Loucy (cell line): ENCODE results near the gene GRID2.

Source experiments
- CTCF ChIP-seq: fragments of 200-600 bp; sonication (generic); conservative IDR thresholded peaks from 2 replicates; pipeline ENCODE4 v1.5.1; 2014; ENCODE audit warnings: mild to moderate bottlenecking, antibody characterized with exemption, low read length
- EZH2phosphoT487 ChIP-seq: fragments of 200-600 bp; IDR thresholded peaks from 2 replicates; pipeline ENCODE4 v1.6.1; 2018; ENCODE audit warnings: antibody characterized with exemption, mild to moderate bottlenecking, moderate library complexity, borderline replicate concordance

GRCh38 chr4:92328095-92328494 is 24.3 kb downstream of the GRID2 start:
- TF ChIP-seq CTCF (no peak), EZH2phosphoT487 (no peak)
